Osteoblast (primary cell): ENCODE data around the gene MYBL2. TPM values are rescaled to one million over a fixed set of nuclear protein-coding genes. Genes with fewer than 3 reads are reported as not detected.

Source experiments
- DNase-seq: peaks from one replicate; pipeline ENCODE4 v3.0.0; 2011; ENCODE audit warnings: low spot score, mixed read lengths; ENCODE audit not compliant: insufficient read length; ENCODE audit errors: missing footprints
- H2AFZ ChIP-seq: 2 replicates; pipeline ENCODE4 v1.6.0; 2011; ENCODE audit warnings: mild to moderate bottlenecking, low read length
- H3K27ac ChIP-seq: 2 replicates; pipeline ENCODE4 v1.5.1; 2011; ENCODE audit warnings: mild to moderate bottlenecking, low read depth, low read length, moderate library complexity
- H3K27me3 ChIP-seq: 2 replicates; pipeline ENCODE4 v1.6.0; 2012; ENCODE audit warnings: mild to moderate bottlenecking, control low read depth, inconsistent platforms, low read length, moderate library complexity; ENCODE audit not compliant: insufficient read depth
- H3K36me3 ChIP-seq: 2 replicates; pipeline ENCODE4 v1.5.1; 2011; ENCODE audit warnings: mild to moderate bottlenecking, low read length, control low read depth, moderate library complexity; ENCODE audit not compliant: insufficient read depth
- H3K4me1 ChIP-seq: 2 replicates; pipeline ENCODE4 v1.5.1; 2011; ENCODE audit warnings: mild to moderate bottlenecking, low read length, control low read depth, moderate library complexity; ENCODE audit not compliant: insufficient read depth
- H3K4me2 ChIP-seq: 2 replicates; pipeline ENCODE4 v1.6.0; 2011; ENCODE audit warnings: mild to moderate bottlenecking, low read length; ENCODE audit not compliant: insufficient read depth
- H3K4me3 ChIP-seq: fragments of 200-600 bp; sonication (generic); 3 replicates; pipeline ENCODE4 v1.5.1; 2012; ENCODE audit warnings: mild to moderate bottlenecking, low read length, inconsistent platforms; ENCODE audit not compliant: insufficient read depth
- H3K79me2 ChIP-seq: 2 replicates; pipeline ENCODE4 v1.6.0; 2012; ENCODE audit warnings: mild to moderate bottlenecking, low read length, control low read depth, inconsistent platforms; ENCODE audit not compliant: insufficient read depth
- H3K9me3 ChIP-seq: 2 replicates; pipeline ENCODE4 v1.5.1; 2011; ENCODE audit warnings: low read depth, low read length, control low read depth
- H4K20me1 ChIP-seq: 2 replicates; pipeline ENCODE4 v1.6.0; 2012; ENCODE audit warnings: mild to moderate bottlenecking, low read length, control low read depth; ENCODE audit not compliant: insufficient read depth
- CTCF ChIP-seq: IDR thresholded peaks from 2 replicates; pipeline ENCODE4 v1.5.1; 2011; ENCODE audit warnings: mild to moderate bottlenecking, low read depth, low read length, moderate library complexity; ENCODE audit errors: extremely low read depth
- total RNA-seq: library from RNA; depleted of rRNA; stranded (reverse); fragments of >200 nt; gene quantifications from 2 replicates; pipeline ENCODE4 v1.2.3, GENCODE V29; 2012

MYBL2 gene
- total RNA-seq, 1 donor: 2.5 TPM

GRCh38 chr20:43722153-43722505 is 55.2 kb downstream of the MYBL2 start:
- Histone ChIP-seq H3K27me3 (no peaks in the 10 kb centered on the region), H3K4me3 (no peak overlapping the region), H4K20me1 (no peaks in the 10 kb centered on the region), H3K4me2 (no peak overlapping the region), H3K36me3 (no peaks in the 10 kb centered on the region), H3K79me2 (no peaks in the 10 kb centered on the region), H3K27ac (no peak overlapping the region), H3K9me3 (no peaks in the 10 kb centered on the region), H3K4me1 (peaks cover 4% of the 10 kb centered on the region), H2AFZ (peak overlapping the region; percentile 10)
- no peak for TF ChIP-seq CTCF
- no peak for DNase-seq

DNA sequence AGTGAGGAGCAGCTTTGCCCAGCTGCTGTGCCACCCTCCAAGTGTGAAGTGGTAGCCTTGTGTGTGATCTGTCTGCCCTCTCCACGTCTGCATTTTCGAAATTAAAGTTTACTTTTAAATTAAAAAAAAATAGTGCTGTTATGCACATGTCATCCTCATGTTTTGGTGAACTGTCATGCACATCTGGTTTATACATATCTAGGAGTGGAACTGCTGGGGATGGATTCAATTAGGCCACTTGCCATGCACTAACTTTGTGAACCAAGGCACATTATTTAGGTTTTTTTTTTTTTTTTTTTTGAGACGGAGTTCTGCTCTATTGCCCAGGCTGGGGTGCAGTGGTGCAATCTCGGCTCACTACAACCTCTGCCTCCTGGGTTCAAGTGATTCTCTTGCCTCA is 56.3 kb downstream of the MYBL2 start:
- Histone ChIP-seq H3K4me2 (no peak overlapping the region), H4K20me1 (no peaks in the 10 kb centered on the region), H3K4me1 (peaks cover 4% of the 10 kb centered on the region), H3K27me3 (no peaks in the 10 kb centered on the region), H3K9me3 (no peaks in the 10 kb centered on the region), H3K36me3 (no peaks in the 10 kb centered on the region), H3K79me2 (no peaks in the 10 kb centered on the region), H3K27ac (no peak overlapping the region), H2AFZ (no peak overlapping the region), H3K4me3 (no peak overlapping the region)
- no peak for DNase-seq
- no peak for TF ChIP-seq CTCF

GRCh38 chr20:43723735-43724134 is 56.8 kb downstream of the MYBL2 start:
- Histone ChIP-seq H4K20me1 (no peaks in the 10 kb centered on the region), H3K4me1 (peaks cover 4% of the 10 kb centered on the region), H3K36me3 (no peaks in the 10 kb centered on the region), H3K27ac (no peak overlapping the region), H3K79me2 (no peaks in the 10 kb centered on the region), H3K4me2 (no peak overlapping the region), H3K4me3 (no peak overlapping the region), H3K27me3 (no peaks in the 10 kb centered on the region), H3K9me3 (no peaks in the 10 kb centered on the region), H2AFZ (no peak overlapping the region)
- DNase-seq: no peak
- TF ChIP-seq CTCF: no peak

GRCh38 chr20:43724383-43724782 is 57.5 kb downstream of the MYBL2 start:
- Histone ChIP-seq H3K4me2 (no peak overlapping the region), H4K20me1 (no peaks in the 10 kb centered on the region), H3K4me3 (no peak overlapping the region), H3K36me3 (no peaks in the 10 kb centered on the region), H2AFZ (no peak overlapping the region), H3K4me1 (peaks cover 4% of the 10 kb centered on the region), H3K27ac (no peak overlapping the region), H3K27me3 (no peaks in the 10 kb centered on the region), H3K9me3 (no peaks in the 10 kb centered on the region), H3K79me2 (no peaks in the 10 kb centered on the region)
- TF ChIP-seq CTCF: no peak
- DNase-seq: no peak
